HUDEP-2 (cell line): Measurements from ENCODE around the gene LGALSL.

Source experiments
- DNase-seq, 76 experiments: peaks; one replicate each; lab custom pipeline; 2025; ENCODE audit not compliant: unreplicated experiment in 76 of 76; lab: John Stamatoyannopoulos, UW

LGALSL gene

DNA sequence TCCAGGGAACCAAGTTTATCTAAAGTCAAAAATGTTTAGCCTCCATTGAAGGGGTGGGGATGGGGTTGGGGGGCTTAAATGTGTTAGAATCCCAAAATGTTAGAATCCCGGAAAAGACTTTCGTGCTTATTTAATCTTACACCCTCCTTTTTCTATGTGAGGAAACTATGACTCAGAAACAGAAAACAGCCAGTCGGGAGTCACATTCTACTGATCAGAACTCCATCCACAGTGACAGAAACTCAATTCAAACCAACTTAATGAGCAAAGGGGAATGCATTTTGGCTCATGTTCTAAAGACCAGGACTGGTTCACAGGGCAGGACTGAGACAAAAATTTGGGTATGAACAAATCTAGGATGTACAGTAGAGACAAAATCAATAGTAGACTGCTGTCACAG lies 38.3 kb downstream of the LGALSL start:
- DNase-seq: no peak

DNA sequence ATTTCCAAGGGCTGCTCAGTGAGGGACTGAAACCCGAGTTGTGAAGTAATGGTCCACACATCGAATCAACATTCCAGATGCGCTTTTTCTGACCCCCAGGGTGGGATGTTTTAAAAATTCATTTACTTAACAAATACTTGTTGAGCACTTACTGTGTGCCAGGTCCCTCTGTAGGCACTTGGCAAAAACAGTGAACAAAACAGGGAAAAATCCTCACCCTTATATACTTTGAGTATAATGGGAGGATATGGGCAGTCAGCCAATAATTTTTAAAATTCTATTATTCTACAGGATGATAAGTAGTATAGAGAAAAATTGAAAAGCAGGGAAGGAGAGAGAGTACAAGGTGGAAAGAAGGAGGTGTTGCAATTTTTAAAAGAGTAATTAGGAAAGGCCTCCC lies 38.9 kb downstream of the LGALSL start:
- DNase-seq: no peak

DNA sequence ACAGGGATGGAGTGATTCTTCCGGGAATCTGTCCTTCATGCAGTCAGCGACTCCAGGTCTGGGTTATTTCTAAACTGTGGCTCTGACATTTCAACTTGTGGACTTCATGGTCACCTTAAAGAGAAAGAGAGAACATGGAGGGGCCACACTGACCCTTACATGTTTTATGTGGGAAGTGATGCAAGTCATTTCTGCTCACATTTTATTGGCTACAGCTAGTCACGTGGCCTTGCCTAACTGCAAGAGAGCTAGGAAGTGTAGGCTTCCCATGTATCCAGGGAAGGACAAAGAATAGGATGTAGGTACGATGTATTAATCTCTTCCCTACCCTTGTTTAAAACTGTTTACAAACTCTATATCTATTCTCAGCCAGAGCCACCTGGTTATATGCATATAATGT lies 39.8 kb downstream of the LGALSL start:
- DNase-seq: no peak

DNA sequence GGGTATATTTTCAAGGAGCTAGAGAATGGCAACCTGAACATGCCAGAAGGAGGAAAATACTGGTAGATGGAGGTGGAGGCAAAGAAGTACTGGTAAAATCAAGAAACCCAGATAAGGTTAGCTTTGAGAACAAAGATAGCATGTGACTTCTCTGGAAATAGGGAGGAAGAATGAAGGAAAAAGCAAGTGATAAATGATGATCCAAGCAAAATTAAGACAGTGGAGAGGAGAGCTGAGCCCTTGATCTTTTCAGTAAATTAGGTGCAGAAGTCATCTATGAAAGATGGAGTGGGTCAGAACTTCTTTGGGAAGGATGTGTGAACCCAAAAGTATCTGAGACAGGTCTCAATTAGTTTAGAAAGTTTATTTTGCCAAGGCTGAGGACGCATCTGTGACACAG lies 44.5 kb downstream of the LGALSL start:
- no peak for DNase-seq

DNA sequence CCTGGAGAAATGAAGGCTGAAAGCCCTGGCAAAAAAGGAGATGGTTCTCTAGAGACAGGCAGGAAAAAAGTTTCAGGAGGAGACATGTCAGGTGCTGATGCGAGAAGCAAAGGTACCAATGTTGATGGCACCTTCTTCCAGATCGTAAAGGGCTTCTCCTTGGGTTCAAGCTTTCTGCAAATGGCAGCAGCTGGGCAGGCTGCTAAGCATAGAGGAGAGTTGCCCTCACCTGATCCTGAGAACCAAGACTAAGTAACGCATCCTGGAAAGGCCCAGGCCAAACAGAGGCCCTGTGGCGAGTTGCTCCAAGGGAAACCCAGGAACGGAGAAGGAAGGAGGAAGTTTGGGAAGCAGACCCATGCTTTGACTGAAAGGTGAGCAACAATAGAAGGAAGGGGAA lies 46.6 kb downstream of the LGALSL start:
- DNase-seq: no peak

DNA sequence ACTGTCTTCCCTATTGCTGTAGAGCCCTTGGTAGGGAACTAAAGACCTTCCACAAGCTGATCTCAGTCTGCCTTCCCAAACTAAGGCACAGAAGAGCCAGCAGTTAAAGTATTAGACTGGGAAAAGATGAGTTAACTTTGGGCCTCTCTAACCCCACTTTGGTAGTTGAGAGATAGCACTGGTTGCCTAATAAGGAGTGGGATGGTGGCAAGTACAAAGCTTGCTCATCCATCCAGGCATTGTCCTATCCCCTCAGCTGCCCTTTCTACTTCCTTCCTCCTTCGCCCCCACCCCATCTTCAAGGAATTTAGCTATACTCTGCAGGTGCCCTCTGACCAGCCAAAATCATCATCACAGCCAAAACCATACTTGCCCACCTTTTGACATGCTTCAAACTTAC lies 48.0 kb downstream of the LGALSL start:
- DNase-seq: no peak

DNA sequence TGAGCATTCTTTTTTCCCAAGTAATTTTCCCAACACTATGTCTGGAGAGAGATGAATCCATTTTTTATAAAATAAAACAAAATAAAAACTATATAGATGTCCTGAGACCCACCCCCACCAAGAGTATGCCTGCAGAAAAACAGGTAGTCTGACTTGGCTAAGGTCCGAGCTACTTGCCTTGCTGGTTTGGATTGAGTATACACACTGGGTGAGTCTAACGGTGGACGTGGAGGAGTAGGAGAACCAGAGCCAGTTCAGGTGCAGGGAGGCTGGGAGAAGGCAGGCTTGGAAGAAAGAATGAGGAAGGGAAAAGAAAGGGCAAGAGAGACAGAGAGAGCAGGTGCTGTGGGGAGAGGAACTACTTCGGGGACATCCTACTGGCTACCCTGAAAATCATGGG lies 48.9 kb downstream of the LGALSL start:
- DNase-seq: no peak

DNA sequence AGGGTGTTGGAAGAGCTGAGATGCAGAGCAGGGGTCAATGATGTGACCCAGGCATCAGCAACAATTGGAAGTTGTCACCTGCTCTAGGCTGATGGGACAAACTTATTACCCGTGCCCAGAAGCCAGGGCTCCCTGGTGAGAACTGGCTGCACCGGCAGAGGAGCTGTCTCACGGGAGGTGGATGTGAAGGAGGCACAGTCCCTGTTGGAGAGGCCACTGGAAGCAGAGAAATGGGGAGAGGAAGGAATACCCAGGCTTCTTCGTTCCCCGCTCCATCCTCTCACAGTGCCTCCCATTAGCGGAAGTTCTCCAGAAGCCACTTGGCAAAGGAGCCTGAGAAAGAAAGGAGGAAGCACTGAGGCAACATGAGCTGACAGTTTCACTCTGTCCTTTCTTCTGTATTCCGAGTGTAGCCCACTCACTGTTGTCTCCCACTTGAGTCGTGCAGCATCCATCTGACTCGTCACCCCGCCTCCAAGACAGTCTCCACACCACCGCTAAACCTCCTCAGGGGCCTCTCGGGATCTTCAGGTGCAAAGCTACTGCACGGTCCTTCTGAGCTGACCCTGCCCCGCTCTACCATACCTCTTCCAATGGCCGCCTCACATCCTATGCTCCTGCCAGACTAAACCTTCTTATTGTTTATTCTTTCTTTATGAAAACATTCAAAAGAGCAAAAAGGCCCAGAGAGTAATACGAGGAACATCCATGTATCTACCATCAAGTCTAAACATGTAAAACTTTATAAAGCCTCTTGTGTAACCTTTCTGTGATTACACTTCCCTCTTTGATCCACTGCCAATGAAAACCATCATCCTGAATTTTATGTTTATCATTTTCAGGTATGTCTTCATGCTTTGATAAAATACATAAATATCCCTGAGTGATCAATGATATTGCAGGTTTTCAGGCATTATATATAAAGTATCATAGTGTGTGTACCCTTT lies 51.1 kb downstream of the LGALSL start:
- no peak for DNase-seq

DNA sequence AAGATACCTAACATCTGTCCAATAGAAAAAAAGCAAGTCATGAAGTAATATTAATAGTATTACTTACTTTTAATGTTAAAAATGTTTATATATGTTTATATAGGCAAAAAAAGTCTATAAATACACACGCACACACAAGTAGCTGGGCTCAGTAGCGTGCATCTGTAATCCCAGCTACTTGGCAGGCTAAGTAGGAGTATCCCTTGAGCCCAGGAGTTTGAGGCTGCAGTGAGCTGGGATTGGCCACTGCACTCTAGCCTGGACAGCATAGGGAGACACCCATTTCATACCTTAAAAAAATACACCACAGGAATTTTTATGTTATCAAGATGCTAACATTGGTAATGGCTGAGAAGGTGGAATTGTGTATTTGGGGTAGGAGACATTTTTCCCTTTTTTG lies 52.7 kb downstream of the LGALSL start:
- DNase-seq: no peak
